HG02870 (cell line): ENCODE results near the gene PKHD1.

ENCODE experiments used
- ATAC-seq: cut with Tn5 transposase; IDR thresholded peaks from one replicate; pipeline ENCODE4 v1.9.1; 2021; ENCODE audit warnings: mild to moderate bottlenecking, moderate library complexity; ENCODE audit not compliant: unreplicated experiment

The PKHD1 gene

DNA sequence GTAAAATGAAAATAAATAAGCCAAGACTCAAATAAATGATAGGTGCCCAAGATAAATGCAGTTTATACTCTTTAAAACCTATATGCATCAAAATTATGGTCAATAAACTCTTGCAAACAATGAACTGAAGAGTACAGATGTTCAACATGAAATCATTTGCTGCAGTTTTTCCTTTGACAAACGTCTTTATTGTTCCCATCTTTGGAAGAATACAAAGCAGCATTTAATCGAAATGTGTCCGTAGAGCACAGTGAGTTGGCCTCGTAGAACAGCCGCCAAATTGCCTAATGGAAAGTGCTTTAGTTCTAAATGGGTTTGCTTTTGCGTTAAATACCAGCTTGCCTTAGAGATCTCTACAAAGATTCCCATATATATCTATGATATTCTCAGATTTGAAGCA is 447.4 kb downstream of the PKHD1 start:
- ATAC-seq = no peak

DNA sequence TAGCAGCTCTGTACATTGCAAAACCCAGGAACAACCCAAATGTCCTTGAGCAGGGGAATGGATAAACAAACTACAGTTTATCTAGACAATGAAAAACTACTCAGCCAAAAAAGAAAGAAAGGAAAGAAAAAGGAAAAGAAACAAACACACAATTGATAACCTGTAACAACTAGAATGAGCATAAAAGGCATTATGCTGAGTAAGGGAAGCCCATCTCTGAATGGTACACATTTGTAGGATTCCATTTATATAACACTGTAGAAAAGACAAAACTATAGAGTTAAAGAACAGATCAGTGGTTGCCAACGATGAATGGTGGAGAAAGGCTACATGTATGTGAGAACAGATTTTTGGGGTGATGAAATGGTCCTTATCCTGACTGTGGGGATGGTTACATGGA is 454.0 kb downstream of the PKHD1 start:
- no peak for ATAC-seq

DNA sequence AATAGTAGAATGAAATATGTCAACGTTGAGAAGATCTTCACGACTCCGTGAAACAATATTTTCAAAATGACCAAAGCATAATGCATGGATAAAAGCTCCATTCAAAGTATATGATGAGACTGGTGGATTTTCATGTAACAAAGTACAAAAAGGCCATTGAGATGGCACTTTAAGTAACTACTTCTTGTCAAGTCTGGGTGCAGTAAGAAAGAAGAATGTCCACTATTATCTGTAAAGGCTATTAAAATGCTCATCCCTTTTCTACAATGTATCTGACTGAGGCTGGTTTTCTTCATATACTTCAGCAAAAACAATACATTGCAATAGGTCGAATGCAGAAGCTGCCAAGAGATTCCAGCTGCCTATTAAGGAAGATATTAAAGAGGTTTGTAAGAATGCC is 457.4 kb downstream of the PKHD1 start:
- ATAC-seq = no peak

DNA sequence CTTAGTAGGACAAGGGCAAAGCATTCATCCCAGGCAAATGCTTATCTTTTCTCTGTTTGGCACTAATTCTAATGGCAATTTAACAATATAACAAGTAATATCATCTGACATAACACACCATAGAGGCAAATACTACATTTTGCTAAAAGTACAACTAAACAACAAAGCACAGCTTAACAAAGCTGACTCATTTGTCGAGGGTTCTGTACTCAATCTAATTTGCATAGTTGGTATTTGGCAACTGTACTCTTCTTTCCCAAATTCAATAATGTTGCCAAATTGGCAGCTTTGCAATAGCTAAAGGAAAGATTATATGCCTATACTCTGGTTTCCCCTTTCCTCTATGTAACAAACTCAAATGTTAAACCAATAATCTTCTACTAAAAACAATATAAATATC is 461.0 kb downstream of the PKHD1 start:
- no peak for ATAC-seq

DNA sequence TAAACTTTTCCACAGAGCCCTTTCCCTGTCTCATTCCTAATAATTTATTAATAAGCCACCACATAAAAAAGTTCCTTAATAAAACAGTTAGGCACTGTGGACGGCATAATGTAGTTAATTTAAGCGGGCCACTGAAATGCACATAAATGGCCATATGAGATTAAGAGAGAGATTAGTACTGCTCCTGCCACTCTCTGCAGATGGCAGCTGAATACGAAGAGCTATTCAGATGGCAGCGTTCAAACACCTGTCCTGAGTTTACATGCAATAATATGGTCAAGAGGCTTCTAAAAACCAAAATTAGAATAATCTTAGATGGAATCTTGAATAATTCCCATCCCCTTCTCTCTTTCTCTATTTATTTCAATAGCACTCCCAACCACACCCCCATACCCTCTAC is 461.8 kb downstream of the PKHD1 start:
- no peak for ATAC-seq

DNA sequence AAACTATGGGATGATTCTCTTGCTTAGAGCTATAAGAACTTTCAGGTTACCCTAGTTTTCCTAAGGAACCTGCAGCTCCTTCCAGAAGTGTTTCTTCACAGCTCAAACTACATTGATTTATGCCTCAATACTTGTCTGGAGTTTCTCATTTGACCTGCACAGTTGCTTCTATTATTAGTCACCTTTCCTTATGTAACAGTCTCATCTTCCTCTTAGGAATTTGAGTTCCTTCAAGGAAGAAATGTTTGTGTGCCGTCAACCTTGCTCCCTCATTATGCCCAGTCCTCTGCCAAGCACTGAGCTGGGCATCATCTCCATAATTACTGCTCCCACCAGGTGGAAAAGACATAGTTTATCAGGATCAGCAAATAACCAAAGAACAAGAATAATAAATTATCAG is 466.4 kb downstream of the PKHD1 start:
- no peak for ATAC-seq

DNA sequence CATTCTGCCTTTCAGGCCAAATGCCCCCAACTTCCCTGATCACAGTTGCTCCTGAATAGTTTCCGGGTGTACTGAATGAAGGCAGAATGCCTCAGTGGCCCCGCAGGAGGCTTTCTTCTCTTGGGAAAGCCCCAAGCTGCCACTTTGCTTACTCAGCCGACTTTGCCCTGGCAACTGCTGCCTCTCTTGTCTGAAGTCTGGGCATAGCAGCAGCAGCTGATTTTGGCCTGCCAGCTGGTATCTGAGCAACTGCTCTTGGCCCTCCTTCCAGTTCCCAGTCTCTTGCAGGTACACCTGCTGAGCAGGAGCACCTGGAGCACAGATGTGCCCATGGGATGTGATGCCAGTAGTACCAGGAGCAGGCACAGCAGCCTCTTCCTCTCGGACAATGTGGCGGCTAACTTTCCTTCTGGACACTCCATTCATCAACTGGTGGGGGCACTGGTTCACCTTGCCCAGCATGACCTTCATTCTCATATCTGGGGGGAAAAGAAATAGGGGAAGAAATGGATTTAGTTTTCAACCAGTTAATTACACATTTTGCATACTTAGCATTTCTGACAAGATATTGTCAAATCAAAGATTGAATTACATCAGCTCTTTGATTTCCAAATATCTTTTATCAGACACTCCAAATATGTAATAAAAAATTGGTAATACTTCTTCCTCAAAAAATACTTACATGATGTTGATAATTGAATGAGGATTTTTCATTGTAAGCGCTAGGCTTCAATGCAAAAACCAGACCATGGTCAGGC is 468.2 kb downstream of the PKHD1 start:
- ATAC-seq = no peak

DNA sequence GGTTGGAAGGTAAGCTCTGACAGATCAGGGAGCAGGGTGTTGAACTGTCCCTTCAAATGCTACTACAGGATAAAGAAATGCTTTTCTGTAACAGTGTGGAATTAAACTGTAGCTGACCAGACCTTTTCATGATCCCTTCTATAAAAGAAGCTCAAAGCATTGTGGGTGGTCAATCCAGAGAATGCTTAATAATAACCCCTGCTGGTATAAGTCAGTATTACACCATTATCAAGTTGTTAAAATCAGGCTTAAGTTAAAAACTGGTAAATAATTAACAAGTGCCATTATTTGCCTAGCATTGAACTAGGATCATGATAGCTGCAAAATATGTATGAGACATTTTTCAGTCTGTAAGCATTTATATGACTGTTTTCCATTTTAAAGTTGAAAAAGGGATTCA is 468.9 kb downstream of the PKHD1 start:
- no peak for ATAC-seq

DNA sequence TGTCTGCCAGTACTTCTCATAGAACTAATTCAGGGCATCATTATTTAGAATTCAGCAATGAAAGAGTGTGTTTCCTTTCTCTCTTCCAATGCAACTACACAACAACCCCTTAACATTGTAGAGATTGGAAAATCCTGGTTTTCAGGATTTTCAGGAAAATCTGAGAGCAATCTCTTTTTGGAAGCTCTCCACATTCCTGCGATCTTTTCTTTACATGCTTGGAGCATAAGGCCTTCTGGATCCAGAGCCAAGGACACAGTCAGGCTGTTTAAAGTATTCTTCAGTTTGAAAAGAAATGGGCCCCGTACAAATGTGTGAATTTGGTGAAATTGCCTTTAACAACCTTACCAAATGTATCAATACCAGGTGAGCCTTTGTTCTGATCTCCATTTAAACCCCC is 469.7 kb downstream of the PKHD1 start:
- ATAC-seq = no peak

DNA sequence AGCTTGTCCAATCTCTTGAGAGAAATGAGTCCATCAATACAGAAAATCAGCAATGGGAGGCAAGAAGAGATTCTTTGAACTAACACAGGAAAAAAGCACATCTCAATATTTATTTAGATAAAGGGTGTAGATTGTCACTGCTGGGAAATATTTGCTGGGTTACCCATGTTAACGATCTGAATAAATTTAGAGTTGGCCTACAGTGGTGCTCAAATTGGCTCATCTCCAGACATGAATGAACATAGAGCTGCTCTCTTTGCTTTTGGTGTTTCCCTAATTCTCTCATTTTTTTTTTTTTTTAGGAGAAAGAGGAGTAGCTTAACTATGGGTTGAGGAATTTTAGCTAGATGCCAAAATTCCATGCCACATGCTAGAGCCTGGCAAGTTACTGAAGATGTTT is 471.2 kb downstream of the PKHD1 start:
- ATAC-seq = no peak

DNA sequence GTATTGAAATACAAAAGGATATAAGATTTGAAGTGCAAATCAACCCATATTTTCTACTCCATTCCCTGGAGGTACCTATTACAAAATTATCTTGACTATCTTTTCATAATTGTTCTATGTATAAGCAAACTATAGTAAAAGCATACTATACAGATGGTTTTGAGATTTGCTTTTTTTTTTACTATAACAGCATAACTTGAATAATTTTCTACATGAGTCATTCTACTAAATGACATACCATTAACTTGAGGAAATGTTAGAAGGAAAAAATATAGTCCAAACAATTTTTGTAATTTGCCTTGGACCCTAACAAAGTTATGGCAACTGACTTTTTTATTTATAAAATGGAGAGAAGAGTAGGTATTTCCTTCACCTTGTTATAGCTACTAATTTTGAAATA is 472.7 kb downstream of the PKHD1 start:
- ATAC-seq = no peak

DNA sequence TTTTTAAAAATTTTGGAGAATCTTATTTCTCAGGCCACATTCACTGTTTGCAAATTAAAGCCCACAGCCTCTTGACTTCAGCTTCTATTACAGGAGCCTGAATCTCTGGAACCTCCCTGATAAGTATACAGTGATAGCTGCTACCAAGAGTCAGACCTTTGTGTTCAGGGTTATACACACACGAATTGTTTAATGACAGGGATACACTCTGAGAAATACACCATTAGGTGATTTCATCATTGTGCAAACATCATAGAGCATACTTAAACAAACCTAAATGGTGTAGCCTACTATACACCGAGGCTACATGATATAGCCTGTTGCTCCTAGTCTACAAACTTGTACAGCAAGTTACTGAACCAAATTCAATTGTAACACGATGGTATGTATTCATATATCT is 473.9 kb downstream of the PKHD1 start:
- ATAC-seq = no peak

DNA sequence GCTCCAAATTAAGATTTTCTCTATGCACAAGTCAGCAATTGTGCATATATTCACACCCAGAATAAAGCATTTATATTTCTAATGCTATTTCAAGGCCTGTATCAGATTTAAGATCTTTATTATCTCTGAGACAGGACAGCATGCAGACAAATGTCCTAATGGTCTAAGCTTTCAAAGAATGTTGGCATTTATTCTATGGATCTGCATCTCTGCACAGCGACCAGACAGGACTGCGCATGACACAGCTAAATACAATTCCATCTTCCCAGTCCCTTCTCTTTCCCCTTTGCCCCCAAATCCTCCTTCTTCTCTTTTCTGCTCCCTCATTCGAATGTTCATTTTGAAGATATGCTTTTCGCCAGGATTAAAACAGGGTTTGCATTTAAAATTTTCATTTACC is 478.5 kb downstream of the PKHD1 start:
- ATAC-seq = no peak

DNA sequence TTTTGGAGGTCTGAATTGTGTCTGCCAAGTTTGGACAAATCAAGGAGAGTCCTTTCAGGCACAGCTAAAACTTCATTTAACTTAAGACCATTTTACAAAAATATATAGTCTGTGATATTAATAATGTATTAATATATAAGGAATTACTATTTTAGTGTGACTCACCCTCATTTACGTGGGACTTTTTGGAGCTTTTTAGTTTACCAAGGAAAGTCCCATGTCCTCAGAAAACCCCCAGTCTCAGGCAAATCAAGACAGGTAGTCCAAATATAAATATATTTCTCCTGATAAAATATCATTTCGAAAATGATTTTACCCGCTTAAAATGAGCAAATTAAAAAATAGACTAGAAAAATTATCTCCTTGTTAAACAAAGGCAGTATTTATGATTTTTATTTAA is 479.0 kb downstream of the PKHD1 start:
- ATAC-seq = no peak

DNA sequence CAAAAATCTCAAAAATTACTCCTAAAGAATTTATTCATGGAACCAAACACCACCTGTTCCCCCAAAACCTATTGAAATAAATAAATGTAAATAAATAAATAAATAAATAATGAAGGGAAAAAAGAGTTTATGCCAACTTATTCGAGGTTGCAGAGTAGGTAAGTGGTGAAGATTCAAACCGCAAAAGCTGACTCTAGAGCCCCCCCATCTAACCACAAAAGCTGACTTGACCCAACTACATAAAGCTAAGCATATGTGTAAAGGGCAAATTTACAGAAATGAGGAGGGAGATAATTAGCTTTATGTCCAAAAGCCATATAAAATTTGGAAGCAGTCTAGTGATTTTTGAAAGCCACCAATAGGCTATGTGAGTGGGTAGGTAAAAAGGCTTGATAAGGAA is 486.9 kb downstream of the PKHD1 start:
- no peak for ATAC-seq

DNA sequence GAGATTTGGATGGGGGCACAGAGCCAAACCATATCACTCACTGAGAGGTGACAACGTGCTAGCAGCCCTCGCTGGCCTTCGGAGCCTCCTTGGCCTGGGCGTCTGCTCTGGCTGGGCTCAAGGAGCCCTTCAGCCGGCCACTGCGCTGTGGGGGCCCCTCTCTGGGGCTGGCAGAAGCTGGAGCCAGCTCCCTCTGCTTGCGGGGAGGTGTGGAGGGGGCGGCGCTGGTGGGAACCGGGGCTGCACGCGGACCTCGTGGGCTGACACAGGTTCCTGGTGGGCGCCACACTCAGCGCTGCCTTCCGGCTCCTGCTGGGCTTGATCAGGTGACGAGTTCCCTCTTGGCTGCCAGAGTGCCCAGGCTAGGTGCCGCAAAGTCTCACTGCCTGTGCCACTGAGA is 489.2 kb downstream of the PKHD1 start:
- no peak for ATAC-seq

DNA sequence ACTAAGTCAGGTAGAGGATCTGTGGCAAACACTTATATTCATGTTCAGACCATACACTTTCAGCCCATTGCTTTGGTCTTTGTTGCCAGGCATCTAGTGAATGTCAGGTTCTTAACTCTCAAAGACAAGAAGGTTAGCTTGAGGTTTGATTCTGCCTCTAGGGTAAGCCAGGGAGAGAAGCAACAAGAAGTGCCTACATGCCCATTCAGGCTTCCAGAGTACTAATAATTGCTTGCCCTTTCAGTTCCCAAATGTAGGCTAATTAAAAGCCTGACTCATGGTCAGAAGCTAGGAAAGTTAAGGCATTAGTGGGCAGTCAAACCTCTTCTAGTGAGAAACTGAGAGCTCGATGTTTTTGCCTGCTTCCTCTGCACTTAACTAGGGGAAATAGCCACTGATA is 492.4 kb downstream of the PKHD1 start:
- ATAC-seq = no peak

DNA sequence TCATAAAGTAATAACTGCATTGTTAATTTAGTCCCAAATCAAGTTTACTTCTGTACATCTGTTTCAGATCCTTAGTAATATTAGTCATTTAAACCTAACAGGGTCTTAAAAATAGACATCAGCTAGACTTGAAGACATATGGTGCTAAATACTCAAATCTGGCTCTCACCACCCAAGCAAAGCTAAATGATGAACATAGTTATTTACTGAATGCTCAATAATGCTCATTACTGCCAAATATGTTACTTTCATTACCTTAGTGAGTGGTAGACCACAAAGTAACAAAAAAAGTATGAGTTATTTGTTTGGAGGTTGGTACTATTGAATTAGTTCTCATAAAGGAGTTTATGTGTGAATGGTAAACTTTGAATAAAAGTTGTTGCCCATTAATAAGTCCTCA is 502.1 kb downstream of the PKHD1 start:
- no peak for ATAC-seq

DNA sequence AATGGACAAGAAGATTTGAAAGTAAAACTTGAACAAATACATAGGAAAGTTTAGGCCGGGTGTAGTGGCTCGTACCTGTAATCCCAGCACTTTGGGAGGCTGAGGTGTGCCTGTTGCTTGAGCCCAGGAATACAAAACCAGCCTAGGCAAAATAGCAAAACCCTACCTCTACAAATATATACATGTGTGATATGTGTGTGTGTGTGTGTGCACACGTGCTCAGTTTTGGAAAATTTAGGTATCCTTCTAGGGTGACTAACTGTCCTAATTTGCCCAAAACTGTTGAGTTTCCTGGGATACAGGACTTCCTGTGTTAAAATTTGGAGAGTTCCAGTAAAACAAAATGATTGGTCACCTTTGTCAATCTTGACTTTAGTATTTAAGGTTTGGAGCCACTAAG is 503.2 kb downstream of the PKHD1 start:
- no peak for ATAC-seq

DNA sequence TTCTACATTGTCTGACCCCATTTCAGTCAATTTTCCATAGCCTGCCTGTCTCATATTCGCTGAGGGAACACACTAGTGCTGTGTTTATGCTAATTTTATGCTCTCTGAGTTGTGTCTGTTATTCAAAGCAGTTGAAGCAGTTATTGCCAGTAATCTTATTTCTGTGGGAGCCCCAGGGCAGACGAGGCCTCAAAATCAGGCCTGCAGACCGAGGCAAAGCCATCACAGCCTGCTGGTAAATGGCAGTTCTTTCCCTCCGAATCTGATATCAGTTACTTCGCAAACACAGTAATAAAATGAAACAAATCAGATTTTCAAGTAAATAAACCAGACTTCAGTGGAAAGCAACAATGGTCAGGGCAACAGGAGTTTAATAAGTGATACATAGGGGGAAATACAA is 508.4 kb downstream of the PKHD1 start:
- ATAC-seq = no peak

DNA sequence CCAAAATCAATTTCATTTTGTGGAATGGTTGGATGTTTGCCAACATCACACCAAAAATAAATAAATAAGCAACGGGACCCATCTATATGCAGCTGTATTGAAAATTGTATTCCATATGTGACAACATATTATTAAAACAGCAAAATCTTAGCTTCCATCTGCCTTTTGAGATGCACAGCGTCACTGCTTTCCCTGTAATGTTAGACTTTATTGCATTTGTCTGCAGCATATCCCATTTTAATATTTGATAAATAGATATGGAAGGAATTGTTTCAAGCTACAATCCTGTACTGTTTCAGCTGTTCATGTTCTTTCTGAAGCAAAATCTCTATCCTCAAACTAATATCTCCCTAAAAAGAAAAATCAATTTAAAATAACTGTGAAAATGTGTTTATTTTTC is 509.1 kb downstream of the PKHD1 start:
- no peak for ATAC-seq

DNA sequence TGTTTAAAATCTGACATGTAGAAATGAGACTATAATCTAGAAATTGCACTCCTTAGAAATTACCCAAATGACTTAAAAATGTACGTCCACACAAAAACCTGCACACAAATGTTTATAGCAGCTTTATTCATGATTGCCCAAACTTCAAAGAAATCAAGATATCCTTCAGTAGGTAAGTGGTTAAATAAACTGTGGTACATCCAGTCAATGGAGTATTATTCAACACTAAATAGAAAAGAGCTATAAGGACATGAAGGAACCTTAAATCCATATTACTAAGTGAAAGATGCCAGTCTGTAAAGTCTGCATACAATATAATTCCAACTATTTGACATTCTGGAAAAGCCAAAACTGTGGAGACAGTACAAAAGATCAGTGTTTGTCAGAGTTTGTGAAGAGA is 513.4 kb downstream of the PKHD1 start:
- ATAC-seq = no peak

DNA sequence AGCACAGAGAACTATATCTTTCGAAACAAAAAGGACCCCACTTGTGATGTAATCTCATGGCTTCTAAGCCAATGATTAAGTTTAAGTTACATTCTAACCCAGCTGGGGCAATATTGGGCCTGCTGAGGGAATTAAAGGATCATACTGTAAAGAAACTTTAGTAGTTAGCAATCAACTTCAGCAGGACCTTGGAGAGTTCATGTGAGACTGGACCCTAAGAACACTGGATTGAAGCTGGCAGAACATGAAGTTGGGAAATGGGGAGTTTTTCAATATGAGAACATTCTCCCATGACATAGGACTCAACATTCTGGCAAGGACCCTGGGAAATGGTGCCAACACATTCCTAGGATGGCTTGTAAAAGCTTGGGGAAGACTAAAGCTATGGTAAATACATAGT is 516.2 kb downstream of the PKHD1 start:
- ATAC-seq = no peak
